AML-193 (cell line): ENCODE data around the gene RPS2.
"Not testable (repeated sequence)": the region's sequence is repeated elsewhere in the genome, so short reads cannot be mapped to it uniquely, and the experiment has no call there.

ENCODE experiments used
- DNase-seq, 2 experiments: peaks; one replicate each; lab custom pipeline; 2025; lab: John Stamatoyannopoulos, UW

The RPS2 gene

DNA sequence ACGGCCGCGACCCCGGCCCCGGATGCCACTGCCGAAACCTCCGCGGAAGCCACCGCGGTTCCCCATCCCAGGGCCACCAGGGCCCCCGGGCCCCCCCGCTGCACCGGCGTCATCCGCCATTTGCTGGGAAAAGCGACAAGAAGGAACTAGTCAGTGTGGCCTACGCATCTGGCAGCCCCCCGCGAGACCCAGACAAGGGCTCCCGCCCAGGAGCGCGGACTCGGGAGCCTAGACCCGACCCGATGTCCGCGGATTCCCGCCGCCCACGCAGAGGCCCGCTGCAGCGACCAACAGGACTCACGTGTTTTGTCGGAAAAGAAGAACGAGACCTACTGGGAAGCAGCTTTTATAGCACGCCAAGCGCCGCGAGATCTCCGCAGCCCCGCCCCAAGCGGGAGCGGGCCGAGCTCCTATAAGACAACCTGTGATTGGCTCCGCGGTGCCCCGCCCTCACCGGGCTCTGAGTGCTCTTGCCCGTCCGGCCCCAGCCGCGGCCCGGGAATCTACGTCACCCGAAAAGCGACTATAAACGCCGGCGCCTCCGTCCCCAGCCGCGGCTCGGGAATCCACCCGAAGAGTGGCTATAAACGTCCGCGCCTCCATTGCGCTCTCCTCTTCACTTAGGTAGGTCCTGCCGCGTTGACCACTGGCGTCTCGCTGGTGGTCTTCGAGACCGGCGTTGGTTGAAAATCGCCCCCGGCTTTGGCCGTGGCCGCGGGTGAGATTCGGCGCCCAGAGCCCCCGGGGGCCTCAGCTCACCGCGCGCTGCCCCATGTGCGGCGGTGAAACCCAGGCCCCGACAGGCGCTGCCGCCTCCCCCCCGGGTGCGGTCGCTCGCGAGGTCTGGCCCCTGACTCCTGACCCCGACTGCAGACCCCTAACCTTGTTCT is at the start of gene RPS2:
Gene RPS2, minus strand, starts transcription at position 321 of the 890 bp plus-strand sequence. Its CDS starts 201 bp downstream, at position 120.
- peak; percentile 96 to 97 for DNase-seq

DNA sequence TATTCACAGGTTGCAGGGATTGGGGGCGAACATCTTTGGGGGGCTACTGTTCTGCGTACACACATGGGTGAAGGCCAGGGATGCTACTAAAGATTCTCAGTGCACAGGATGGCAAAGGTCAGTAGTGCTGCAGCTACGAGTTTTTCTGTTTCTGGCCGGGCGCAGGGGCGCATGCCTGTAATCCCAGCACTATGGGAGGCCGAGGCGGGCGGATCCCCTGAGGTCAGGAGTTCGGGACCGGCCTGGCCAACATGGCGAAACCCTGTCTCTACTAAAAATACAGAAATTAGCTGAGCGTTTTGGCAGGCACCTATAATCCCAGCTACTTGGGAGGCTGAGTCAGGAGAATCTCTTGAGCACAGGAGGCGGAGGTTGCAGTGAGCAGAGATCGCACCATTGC is 48.9 kb upstream of the RPS2 start:
- no peak for DNase-seq

DNA sequence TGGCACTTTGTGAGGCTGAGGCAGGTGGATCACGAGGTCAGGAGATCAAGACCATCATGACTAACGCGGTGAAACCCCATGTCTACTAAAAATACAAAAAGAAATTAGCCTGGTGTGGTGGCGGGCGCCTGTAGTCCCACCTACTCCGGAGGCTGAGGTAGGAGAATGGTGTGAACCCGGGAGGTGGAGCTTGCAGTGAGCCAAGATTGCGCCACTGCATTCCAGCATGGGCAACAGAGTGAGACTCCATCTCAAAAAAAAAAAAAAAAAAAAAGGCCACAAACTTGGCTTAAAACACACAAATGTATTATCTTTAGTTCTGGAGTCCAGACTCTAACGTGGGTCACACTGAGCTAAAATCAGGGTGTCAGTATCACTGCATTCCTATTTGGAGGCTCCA is 47.1 kb upstream of the RPS2 start:
- not testable (repeated sequence) for DNase-seq

DNA sequence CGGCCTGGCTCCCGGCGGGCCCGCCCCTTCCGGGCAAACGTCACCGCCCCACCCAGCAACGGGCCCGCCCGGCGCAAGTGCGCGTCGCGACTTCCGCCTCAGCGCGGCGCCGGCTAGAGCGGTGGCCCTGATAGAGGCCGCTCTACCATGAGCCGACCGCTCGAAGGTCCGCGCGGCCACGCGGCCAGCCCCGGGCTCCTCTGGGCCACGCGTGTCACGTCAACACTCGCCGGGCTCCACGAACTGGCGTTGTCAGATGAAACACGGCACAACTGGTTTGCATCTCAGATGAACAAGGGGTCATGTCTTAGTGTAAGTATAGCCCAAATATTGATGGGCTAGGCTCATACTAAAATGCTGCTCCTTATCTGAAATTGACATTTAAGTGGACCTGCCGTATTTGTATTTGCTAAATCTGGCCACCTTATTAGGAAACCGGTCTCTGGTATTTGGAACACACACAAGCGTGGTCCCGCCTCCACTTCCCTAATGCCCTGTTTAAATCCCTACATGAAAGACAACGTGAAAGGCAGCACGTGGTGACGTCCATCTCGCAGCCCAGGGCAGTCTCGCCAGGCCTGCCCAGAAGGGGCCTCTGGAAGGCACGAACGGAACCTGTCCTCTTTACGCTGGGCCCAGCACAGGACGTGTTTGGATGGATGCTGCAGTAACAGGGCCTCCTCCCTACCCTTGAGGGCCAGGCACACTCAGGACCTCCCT is 45.3 kb upstream of the RPS2 start, which contains the start of gene ZNF598:
Gene ZNF598, minus strand, starts transcription at position 31 of the 720 bp plus-strand sequence.
- peak; percentile 65 to 73 for DNase-seq

DNA sequence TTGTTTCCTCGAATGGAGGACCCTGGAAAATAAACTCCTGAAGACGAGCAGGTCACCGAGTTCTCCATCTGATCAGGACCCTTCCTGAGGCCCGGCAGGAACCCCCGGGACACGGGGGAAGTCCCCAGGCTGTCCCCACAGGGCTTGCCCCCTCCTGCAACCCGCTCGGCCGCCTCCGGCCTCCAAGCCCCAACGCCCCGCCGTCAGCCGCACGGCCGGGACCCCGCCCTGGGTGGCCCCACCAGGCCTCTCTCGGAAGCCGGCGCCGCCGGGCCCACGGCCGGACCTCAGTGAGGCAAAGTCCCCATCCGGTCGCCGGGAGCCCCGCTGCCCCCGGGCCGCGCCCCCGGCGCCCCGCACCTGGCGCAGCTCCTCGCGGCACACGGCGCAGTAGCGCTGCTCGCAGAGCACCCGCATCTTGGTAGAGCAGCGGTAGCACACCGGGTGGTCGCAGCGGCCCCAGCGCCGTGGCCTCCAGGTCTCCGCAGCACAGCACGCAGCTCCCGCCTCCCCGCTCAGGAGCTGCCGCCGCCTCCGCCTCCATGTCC is 44.6 kb upstream of the RPS2 start:
- DNase-seq, result no peak

DNA sequence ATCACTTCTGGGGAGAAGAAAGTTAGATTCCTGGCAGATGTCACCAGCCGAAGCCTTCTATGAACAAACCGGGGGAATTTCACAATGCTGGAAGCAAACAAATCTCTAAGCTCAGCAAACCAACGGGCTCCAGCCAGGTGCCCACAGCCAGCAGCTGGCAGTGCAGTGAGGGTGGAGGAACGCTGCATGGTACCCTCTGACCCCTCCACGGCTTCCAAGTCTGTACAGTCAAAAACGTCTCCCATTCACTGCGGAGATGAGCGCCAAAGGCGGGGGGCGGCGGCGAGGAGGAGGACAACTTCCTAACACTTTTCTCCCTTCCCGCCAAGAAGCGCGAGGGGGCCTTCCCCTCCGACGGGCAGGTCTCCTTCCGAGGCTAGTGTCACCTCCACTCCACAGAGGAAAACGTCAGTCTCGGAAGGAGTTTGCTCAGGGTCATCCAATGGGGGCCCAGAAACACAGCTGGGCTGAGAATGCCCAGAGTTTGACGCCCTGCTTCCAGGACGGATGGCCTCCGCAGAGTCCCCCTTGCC is 44.1 kb upstream of the RPS2 start:
- DNase-seq, result peak; percentile 32 to 50

DNA sequence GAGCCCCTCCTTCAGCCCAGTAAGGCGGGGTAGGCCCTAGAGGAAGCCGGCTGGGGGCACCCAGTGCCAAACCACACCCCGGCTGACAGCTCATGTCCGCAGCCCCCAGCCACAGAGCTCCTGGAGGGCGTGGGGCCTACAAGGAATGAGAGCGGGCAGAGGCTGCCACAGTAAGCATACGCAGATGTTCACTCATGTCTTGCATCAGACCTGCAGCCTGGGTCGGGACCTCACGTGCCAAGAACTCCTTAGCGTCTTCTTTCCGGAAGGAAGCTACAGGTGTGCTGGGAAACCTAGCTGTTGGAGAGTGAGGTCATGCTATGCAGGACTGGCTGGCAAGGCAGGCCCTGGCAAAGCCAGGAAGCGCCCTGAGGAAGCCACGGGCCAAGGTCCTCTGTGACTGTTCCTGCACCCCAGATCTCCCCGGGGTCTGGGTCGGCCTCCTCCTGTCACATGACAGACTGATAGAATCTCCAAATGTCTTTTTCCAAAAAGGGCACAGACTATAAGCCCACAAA is 43.4 kb upstream of the RPS2 start:
- peak in 1 of 2 experiments; percentile 22 for DNase-seq

DNA sequence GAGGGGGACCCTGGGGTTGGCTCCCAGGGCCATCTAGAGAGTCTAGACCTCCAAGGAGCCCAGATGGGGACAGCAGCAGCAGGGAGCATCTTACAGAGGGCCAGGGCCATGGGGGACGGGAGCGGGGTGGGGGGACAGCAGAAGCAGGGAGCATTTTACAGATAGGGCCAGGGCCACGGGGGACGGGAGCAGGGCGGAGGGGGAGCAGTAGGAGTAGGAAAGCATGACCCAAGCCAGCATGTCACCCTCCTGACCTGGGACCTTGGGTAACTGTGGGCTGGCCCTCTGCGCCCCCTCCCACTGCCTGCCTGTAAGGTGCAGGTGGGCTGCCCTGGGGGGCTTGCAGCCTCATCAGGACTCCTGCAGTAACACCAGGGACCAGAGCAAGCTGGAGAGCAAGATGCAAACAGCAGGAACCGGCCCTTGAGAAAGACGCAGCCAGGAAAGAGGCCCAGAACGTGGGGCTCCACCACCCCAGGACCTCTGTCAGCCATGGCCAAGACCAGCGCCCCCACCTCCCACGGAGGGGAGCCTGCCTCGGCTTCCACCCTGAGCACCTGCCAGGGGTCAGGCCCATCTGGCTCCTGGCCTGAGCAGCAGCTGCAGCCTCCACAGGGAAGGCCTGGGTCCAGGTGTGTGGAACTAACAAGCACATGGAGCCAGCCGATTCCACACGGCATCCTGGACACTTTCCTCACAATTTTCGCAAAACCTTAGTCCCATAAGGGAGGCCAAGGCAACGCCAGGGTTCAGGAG is 42.6 kb upstream of the RPS2 start:
- DNase-seq, result no peak

DNA sequence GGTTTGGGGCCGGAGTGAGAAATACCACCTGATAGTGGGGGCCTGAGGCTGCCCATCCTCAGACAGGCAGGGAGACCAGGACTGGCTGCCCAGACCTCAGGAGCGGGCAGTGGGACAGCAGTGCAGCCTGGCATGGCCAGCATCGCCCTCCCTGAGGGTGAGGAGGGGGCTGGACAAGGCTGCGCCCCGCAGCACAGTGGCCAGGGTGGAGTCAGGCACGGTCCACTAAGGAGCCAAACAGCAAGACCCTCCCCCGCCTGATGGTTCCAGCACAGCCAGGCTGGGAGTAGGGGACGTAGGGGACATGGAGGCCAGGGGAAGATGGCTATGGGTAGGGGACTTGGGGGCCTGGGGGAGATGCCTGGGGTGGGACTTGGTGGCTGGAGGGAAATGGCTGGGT is 41.7 kb upstream of the RPS2 start:
- no peak for DNase-seq

DNA sequence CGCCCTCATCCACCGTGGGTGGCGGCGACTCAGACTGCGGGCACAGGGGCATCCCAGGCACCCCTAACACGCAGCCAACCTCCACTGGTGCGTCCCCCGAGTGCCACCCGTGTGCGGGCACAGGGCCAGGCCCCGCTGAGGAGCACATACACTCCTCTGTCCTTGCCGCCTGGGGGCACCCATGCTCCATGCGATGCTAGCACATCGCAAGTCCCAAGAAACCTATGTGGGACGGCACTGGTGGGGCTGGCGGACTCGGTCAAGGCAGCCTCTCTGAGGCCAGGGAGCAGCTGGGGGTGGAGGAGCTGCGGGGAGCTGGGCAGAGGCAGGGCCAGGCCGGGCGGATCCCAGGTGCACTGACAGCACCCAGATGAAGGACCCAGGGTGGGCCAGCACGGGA is 41.0 kb upstream of the RPS2 start:
- no peak for DNase-seq

DNA sequence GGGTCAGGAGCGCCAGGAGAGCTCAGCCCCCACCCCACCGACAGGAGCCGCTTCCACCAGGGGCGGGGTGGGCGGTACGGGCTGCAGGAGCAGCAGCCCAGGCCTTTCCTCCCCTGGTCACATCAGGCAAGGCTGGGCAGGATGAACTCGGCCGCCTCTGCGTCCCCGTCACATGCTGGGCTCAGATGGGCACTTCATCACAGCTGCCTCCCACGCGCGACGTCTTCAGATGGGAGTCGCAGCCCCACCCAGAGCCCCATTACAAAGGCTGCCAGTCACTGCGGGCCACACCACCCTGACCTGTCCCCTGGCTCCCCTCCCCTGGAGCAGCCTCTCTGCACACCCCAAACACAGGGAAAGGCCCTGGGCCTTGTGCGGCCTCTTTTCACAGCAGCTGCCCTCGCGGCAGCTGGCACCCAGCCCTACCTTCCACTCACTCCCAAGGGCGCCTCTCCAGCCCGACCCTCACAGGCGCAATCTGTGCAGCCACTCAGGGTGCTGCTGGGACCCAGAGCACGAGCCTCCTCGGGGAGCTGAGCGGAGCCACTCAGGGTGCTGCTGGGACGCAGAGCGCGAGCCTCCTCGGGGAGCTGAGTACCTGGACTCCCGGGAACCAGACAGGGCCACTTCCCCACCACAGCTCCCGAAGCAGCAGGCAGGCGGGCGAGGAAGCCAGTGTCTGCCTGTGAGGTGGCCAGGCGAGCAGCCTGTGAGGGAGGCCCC is 40.3 kb upstream of the RPS2 start:
- no peak for DNase-seq

DNA sequence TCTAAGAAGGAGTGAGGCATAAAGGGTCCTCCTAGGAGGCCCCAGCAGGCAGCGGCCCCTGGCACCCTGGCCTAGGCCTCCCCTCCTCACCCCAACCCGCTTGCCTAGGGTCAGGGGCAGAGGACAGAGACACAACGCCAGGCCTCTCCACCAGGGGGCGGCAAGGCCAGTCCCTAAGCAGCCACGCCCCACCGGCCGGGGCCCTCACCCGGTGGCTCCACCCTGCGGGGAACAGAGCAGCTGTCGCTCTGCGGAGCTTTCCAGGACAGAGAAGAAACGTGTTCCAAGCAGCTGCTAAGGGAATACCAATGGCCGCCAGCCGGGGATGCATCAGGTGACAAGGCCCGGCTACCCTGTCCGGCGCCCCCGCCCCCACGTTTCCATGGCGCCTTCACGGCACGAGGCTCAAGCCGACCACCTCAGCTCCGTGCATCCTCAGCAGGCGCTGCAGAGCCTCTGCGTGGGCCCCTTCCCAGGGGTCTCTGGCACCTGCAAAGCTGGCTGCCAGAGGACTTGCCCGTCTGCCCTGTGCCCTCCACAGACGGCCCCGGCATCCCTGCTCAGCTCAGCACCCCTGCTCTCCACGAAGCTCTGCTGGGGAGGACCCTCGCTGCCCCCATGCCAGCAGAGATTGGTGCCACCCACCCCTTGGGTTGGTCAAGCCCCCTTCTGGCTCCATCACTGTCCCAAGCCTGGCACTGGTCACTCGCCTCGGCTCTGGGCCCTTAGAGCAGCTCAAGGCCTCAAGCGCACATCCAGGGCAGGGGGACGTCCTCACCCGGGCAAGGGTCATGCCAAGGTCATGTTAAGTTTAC is 39.4 kb upstream of the RPS2 start:
- peak; percentile 82 to 85 for DNase-seq

DNA sequence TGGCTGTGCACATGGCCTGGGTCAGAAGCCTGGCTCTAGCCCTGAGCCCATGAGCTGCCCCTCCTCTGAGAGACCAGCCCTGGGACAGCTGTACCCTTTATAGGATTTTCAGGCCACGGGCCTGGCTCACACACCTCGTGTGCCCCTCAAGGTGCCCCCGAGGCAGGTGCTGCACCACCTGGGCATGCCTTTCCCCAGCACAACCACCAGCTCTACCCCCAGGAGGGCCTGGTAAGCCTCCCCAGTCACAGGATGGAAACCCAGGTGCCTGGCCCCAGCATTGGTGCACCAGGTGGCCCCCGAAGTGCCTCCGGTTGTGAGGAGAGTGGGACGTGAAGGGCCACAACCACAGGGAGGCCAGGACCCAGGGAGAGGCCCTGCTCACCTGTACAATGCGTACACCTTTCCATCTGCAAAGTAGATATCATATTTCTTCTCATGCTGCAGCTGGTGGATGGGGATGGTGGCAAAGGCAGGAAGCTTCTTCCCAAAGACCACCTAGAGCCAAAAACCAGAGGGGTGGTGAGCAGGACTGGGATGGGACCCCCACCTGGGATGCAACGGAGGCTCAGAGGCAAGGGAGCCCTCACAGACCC is 38.7 kb upstream of the RPS2 start:
- DNase-seq, result no peak

DNA sequence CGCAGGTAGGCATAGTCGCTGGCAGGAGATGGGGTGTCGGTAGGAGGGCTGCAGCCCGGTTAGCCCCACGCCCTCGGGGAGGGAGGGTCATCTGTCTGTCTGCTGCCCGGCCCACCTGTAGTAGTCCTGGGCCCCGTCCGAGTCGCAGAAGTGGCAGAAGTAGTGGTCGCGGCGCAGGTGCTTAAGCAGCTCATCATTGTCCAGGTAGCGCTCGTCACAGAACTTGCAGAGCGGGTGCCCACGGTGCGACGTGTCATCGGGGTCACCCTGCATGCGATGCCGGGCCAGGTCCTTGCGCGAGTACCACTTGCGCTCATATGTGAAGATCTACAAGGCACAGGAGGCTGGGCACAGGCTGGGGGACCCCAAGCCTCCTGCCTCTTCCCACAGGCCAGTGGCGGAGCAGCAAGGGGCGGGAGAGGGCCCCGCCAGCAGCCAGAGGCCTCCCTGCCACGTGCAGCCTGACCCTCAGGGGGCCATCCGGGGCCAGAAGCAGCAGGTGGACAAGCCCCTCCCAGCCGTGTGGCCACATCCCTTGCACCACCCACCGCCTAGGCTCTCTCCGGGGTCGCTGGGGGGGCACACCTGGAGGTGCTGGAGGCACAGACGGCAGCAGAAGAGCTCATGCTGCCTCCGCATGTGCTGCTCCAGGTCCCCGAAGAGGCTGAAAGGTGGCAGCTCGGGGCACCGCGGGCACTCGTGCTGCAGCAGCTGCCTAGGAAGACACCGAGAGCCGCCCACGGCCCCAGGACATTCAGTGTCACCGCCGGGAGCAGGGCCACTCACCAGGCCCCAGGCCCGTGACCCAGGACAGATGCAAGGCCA is 38.0 kb upstream of the RPS2 start:
- DNase-seq, result no peak

DNA sequence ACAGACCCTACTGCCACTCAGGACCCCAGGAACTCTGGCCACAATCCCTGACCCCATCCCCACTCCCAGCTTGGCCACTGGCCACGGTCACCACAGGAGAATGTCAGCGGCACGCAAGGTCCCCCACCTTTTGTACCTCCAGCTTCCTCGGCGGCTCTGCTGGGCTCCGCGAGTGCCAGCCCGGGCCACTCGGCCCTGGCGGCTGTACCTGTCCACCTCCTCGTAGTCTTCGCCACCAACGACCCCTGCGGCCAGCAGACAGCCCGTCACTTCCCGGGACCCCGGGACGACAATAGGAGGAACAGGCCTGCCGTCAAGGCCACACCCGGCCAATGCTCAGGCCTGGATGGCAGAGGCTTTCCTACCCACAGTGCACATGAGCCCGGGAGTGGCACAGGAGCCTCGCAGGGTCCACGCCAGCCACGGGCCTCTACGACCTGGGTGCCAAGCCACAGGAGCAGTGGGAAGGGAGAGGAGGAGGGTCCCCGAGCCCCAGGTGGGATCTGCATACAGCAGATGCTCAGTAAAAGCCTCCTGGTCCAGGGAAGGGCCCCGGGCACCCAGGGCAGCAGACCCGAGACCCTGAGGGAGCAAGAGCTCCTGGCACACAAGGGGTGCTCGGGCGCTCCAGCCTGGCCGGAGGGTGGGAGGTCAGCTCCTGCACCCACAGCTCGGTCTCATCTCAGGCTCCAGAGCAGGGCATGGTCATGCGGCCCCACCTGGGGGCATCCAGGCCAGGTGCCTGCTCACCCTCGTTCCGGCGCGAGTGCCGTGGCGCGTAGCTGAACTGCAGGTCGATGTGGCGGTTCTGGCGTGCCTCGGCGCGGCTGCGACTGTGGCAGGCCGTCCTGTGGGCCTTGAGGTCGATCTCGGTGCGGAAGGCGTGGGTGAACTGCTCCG is 37.1 kb upstream of the RPS2 start:
- no peak for DNase-seq

DNA sequence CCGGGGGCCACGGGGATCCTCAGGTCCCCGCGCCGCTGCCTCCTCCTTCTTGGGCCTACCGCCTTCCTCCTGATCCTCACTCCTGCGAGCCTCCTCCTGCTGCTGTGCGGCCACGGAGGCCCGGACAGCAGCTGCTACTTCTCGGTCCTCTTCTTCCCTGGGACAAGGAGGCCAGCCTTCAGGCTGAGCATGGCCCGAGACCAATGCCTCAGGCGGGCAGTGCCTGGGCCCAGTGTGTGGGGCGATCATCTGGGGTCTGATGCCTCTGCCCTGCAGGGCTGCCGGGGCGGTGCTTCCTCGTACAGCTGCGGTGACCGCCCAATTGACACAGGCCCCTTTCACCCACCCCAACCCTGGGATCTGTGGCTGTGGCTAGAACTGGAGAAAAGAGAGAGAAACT is 36.4 kb upstream of the RPS2 start:
- DNase-seq, result no peak

DNA sequence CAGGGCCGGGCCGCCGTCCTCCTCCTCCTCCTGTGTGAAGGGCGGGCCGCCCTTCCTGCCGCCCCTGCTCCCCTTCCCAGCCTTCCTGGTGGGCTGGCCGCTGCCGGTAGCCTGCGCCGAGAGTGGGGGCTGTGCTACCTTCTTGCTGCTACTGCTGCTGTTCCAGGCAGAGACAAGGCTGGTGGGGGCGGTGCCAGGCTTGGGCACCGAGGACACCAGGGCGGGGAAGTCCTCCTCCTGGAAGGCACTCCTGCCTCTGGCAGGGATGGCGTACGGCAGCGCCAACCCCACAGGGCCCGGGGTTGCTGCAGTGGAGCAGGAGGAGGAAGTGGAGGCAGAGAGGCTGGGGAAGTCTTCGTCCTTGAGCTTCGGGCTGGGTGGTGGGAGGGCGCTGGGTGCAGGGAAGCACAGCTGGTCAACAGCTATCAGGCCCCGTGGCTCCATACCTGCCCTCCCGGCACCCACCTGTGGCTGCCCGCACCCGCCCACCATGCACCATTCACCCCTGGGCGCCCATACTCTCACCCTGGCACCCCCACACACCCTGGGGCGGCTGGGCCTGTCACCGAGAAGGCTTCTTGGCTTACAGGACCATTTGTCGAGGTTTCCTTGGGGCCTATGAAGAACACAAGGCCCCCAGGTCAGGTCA is 35.4 kb upstream of the RPS2 start:
- DNase-seq, result no peak
